HCT116 (cell line): Measurements from ENCODE around the gene CAMK2N1. TPM values are rescaled to one million over a fixed set of nuclear protein-coding genes. Genes with fewer than 3 reads are reported as not detected.

ENCODE experiments used
- ATAC-seq: fragments of 200-7000 bp; cut with Tn5 transposase; 2 replicates; pipeline ENCODE4 v1.9.1; 2020; ENCODE audit warnings: mild to moderate bottlenecking, moderate library complexity
- BruUV-seq: library from RNA; stranded (reverse); fragments of 400-500 nt; replicated peaks from 2 replicates; lab custom pipeline; 2021; lab: Mats Ljungman, UMichigan
- CTCF ChIA-PET: fragments of 300-600 bp; sonication (Branson Sonifier 250); formaldehyde crosslinking; loops from one replicate; lab custom pipeline; 2021; ENCODE audit warnings: antibody characterized with exemption; lab: Charles Lee
- POLR2A ChIA-PET: fragments of 300-600, 350-600 bp; sonication (Branson Sonifier 250); formaldehyde crosslinking; loops from one replicate; lab custom pipeline; 2021; ENCODE audit warnings: antibody characterized with exemption; lab: Charles Lee
- RAD21 ChIA-PET, 2 experiments: fragments of 300-600 bp; sonication (Branson Sonifier 250); formaldehyde crosslinking; loops; one replicate each; lab custom pipeline; 2023; ENCODE audit warnings: low total read pairs in 2 of 2; ENCODE audit not compliant: uncharacterized antibody in 2 of 2, unreplicated experiment in 2 of 2, low non-redundant PET in 1 of 2; lab: Charles Lee
- DNase-seq: peaks from one replicate; pipeline ENCODE4 v3.0.0-alpha.2; 2010; ENCODE audit warnings: low read depth, low spot score
- H2AFZ ChIP-seq: fragments of 200-600 bp; shearing (Covaris generic), sonication (generic); 2 replicates; pipeline ENCODE4 v1.6.1; 2017; ENCODE audit warnings: low read depth, mixed run types, mixed read lengths, antibody characterized with exemption, low read length; ENCODE audit not compliant: poor library complexity, severe bottlenecking
- H3K27ac ChIP-seq: 2 replicates; pipeline ENCODE4 v1.5.1; 2012; ENCODE audit warnings: low read depth, low read length
- H3K27me3 ChIP-seq: fragments of 200-600 bp; sonication (generic); 2 replicates; pipeline ENCODE4 v1.6.1; 2016; ENCODE audit warnings: mixed run types, low read length, mixed read lengths; ENCODE audit not compliant: insufficient read depth
- H3K36me3 ChIP-seq, 2 experiments: fragments of 200-500 bp in 1 of 2; fragments of 200-600 bp in 1 of 2; sonication (Bioruptor generic) in 1 of 2; sonication (generic) in 1 of 2; 2 replicates each; pipeline versions ENCODE4 v1.5.1 to v1.6.1; 2014 to 2016; ENCODE audit warnings: low read length in 2 of 2, inconsistent platforms in 1 of 2, mixed read lengths in 1 of 2, mixed run types in 1 of 2; ENCODE audit not compliant: insufficient read depth in 2 of 2, control insufficient read depth in 1 of 2
- H3K4me1 ChIP-seq, 2 experiments: fragments of 200-600 bp in 1 of 2; sonication (generic) in 1 of 2; 2 replicates each; pipeline versions ENCODE4 v1.5.1 to v1.6.1; 2012 to 2017; ENCODE audit warnings: low read length in 2 of 2, inconsistent platforms in 1 of 2, mild to moderate bottlenecking in 1 of 2, mixed read lengths in 1 of 2, mixed run types in 1 of 2, moderate library complexity in 1 of 2; ENCODE audit not compliant: insufficient read depth in 2 of 2, control insufficient read depth in 1 of 2
- H3K4me2 ChIP-seq: fragments of 200-600 bp; sonication (generic); 2 replicates; pipeline ENCODE4 v1.6.1; 2017; ENCODE audit warnings: mixed run types, low read length, mixed read lengths
- H3K4me3 ChIP-seq, 2 experiments: fragments of 200-600 bp in 1 of 2; sonication (generic) in 1 of 2; replicated peaks in 1 of 2; 2 replicates each; pipeline ENCODE4 v1.5.1; 2011 to 2016; ENCODE audit warnings: low read length in 2 of 2, control low read depth in 1 of 2, low read depth in 1 of 2, mild to moderate bottlenecking in 1 of 2, mixed read lengths in 1 of 2, mixed run types in 1 of 2
- H3K79me2 ChIP-seq: fragments of 200-600 bp; sonication (generic); 2 replicates; pipeline ENCODE4 v1.6.1; 2017; ENCODE audit warnings: mild to moderate bottlenecking, mixed run types, low read length, moderate library complexity, mixed read lengths; ENCODE audit not compliant: insufficient read depth
- H3K9ac ChIP-seq: fragments of 200-600 bp; sonication (generic); 2 replicates; pipeline ENCODE4 v1.6.1; 2016; ENCODE audit warnings: low read length, mixed read lengths
- H3K9me2 ChIP-seq: fragments of 200-600 bp; sonication (generic), shearing (Covaris generic); 2 replicates; pipeline ENCODE4 v1.6.1; 2017; ENCODE audit warnings: mixed run types, mild to moderate bottlenecking, moderate library complexity; ENCODE audit not compliant: insufficient read depth
- H3K9me3 ChIP-seq, 2 experiments: fragments of 200-500 bp in 1 of 2; fragments of 200-600 bp in 1 of 2; sonication (Bioruptor generic) in 1 of 2; sonication (generic) in 1 of 2; 2 replicates each; pipeline ENCODE4 v1.6.1; 2014 to 2017; ENCODE audit warnings: low read length in 2 of 2, mixed read lengths in 2 of 2, inconsistent platforms in 1 of 2, low read depth in 1 of 2, mild to moderate bottlenecking in 1 of 2, mixed run types in 1 of 2, moderate library complexity in 1 of 2; ENCODE audit not compliant: control insufficient read depth in 1 of 2, insufficient read depth in 1 of 2
- H4K20me1 ChIP-seq: fragments of 200-600 bp; sonication (generic), shearing (Covaris generic); 2 replicates; pipeline ENCODE4 v1.6.1; 2017; ENCODE audit warnings: mixed run types, mild to moderate bottlenecking, moderate library complexity; ENCODE audit not compliant: insufficient read depth
- ATF3 ChIP-seq: IDR thresholded peaks from 2 replicates; pipeline ENCODE4 v1.6.1; 2012
- SP1 ChIP-seq: IDR thresholded peaks from 2 replicates; pipeline ENCODE4 v1.6.1; 2012; ENCODE audit warnings: low read depth
- SRF ChIP-seq: IDR thresholded peaks from 2 replicates; pipeline ENCODE4 v1.6.1; 2012; ENCODE audit warnings: low read depth
- YY1 ChIP-seq: IDR thresholded peaks from 2 replicates; pipeline ENCODE4 v1.6.1; 2011; ENCODE audit warnings: low read length, low read depth, moderate library complexity, mild to moderate bottlenecking; ENCODE audit not compliant: insufficient replicate concordance; ENCODE audit errors: extremely low read depth
- ZNF274 ChIP-seq: fragments of 200-500 bp; sonication (Bioruptor generic); IDR thresholded peaks from 2 replicates; pipeline ENCODE4 v1.6.1; 2014; ENCODE audit warnings: mild to moderate bottlenecking, low read depth, low read length, inconsistent platforms
- intact Hi-C: fragments of 100-400 bp; cut with micrococcal nuclease; formaldehyde crosslinking; loops from 2 replicates; pipeline ENCODE4 v1.10.0; 2022
- total RNA-seq: library from RNA; stranded (reverse); gene quantifications from one replicate; pipeline ENCODE4 v1.2.1, GENCODE V29; 2021; ENCODE audit not compliant: unreplicated experiment
- TF ChIP-seq, protein P1 (sequence below), 3 experiments: fragments of 200-600 bp in 1 of 3; sonication (generic) in 1 of 3; IDR thresholded peaks in 2 of 3; conservative IDR thresholded peaks in 1 of 3; 2 replicates each; pipeline ENCODE4 v1.5.1; 2012 to 2017; ENCODE audit warnings: low read depth in 2 of 3, low read length in 2 of 3, antibody characterized with exemption in 1 of 3, borderline replicate concordance in 1 of 3, control low read depth in 1 of 3, mild to moderate bottlenecking in 1 of 3, mixed read lengths in 1 of 3, mixed run types in 1 of 3, moderate library complexity in 1 of 3; ENCODE audit not compliant: insufficient read depth in 1 of 3

CAMK2N1 gene
- total RNA-seq, 1 experiment from 2014 or later = 20.5 TPM

GRCh38 chr1:20472860-20473711 is 12.9 kb downstream of the CAMK2N1 start (continued):
- TF ChIP-seq, protein P1, sequence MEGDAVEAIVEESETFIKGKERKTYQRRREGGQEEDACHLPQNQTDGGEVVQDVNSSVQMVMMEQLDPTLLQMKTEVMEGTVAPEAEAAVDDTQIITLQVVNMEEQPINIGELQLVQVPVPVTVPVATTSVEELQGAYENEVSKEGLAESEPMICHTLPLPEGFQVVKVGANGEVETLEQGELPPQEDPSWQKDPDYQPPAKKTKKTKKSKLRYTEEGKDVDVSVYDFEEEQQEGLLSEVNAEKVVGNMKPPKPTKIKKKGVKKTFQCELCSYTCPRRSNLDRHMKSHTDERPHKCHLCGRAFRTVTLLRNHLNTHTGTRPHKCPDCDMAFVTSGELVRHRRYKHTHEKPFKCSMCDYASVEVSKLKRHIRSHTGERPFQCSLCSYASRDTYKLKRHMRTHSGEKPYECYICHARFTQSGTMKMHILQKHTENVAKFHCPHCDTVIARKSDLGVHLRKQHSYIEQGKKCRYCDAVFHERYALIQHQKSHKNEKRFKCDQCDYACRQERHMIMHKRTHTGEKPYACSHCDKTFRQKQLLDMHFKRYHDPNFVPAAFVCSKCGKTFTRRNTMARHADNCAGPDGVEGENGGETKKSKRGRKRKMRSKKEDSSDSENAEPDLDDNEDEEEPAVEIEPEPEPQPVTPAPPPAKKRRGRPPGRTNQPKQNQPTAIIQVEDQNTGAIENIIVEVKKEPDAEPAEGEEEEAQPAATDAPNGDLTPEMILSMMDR (IDR thresholded peaks at IDR 0.05 in 2 of 3, conservative IDR thresholded peaks at IDR 0.05 in 1 of 3; ENCODE audit: borderline replicate concordance in 1 of 3, insufficient read depth in 1 of 3, low read depth in 2 of 3, low read length in 2 of 3) = no peak

DNA sequence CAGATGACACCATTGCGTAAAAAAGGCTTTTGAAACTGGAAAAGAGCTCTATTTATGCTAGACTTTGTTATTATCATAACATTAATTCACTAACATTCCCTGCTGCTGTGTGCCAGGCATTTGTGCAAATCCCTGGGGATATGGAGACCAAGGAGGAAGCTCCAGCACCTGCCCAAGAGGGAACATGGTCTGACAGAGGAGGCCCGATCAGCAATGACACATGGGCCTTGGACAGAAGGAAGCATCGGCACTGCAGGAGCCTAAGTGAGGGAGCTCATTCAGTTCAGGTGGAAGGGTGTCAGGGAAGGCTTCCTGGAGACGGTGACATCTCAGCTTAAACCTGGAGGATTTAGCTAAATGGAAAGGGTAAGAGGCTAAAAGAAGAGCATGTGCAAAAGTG is 13.9 kb downstream of the CAMK2N1 start:
- Histone ChIP-seq H3K9me2 (no peaks in the 10 kb centered on the region), H3K4me2 (no peak overlapping the region), H3K4me3 (no peak overlapping the region), H3K79me2 (no peaks in the 10 kb centered on the region), H3K27me3 (0 out of 2 replicates have a peak, but pooled peaks cover 6% of the 10 kb centered on the region), H2AFZ (no peak overlapping the region), H3K4me1 (peaks cover 26 to 28% of the 10 kb centered on the region in 2 experiments), H3K27ac (no peak overlapping the region), H3K9me3 (no peaks in the 10 kb centered on the region), H3K9ac (no peak overlapping the region), H4K20me1 (no peaks in the 10 kb centered on the region), H3K36me3 (no peaks in the 10 kb centered on the region)
- DNase-seq (no peak), ATAC-seq (no peak)
- CTCF ChIA-PET = interaction anchor here (1.7 kb wide), 1 partner anchor 9 kb away, joined by 3 read pairs; no protein-coding TSS in a partner anchor
- no peak for TF ChIP-seq ZNF274
- no peak for TF ChIP-seq ATF3
- TF ChIP-seq SP1 = no peak
- TF ChIP-seq YY1 = no peak
- no peak for TF ChIP-seq SRF
- intact Hi-C loops = no loop called here
- POLR2A ChIA-PET = no interaction called here
- RAD21 ChIA-PET = no interaction called here
- BruUV-seq = no TSS peak
